Measurements from ENCODE around the gene FMO1. TPM values are rescaled to one million over a fixed set of nuclear protein-coding genes. Genes with fewer than 3 reads are reported as not detected.

FMO1 gene
- total RNA-seq, 2 donors from 2014 or later = not detected

DNA sequence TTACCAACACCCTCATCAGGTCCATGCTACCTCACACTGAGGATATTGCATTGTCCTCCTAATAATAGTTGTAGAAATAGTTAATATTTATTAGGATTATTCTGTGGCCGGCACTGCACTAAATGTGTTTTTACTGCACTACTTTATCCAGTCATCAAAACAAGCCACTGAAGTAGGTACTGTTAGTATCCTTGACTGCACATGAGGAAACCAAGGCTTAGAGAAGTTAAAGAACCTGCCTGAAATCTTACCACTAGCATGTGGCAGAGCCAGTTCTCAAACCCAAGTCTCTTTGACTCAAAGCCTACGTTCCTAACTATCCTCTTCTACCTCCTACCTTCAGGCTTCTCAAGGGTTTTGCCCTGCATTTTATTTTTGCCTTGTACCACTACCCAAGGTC, 30.9 kb downstream of the FMO1 start:
- TF ChIP-seq, protein P1, sequence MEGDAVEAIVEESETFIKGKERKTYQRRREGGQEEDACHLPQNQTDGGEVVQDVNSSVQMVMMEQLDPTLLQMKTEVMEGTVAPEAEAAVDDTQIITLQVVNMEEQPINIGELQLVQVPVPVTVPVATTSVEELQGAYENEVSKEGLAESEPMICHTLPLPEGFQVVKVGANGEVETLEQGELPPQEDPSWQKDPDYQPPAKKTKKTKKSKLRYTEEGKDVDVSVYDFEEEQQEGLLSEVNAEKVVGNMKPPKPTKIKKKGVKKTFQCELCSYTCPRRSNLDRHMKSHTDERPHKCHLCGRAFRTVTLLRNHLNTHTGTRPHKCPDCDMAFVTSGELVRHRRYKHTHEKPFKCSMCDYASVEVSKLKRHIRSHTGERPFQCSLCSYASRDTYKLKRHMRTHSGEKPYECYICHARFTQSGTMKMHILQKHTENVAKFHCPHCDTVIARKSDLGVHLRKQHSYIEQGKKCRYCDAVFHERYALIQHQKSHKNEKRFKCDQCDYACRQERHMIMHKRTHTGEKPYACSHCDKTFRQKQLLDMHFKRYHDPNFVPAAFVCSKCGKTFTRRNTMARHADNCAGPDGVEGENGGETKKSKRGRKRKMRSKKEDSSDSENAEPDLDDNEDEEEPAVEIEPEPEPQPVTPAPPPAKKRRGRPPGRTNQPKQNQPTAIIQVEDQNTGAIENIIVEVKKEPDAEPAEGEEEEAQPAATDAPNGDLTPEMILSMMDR (IDR thresholded peaks at IDR 0.05) = no peak
- no peaks in the 10 kb centered on the region for H3K4me1 ChIP-seq (ENCODE audit: control insufficient read depth in 1 of 2, low read depth in 2 of 2)
- no peak for DNase-seq (ENCODE audit: low spot score)
- H3K36me3 ChIP-seq = no peaks in the 10 kb centered on the region
- no peaks in the 10 kb centered on the region for H3K27me3 ChIP-seq (replicated peaks; ENCODE audit: insufficient read depth)
- no peaks in the 10 kb centered on the region for H3K9me3 ChIP-seq
- no peak for ATAC-seq (ENCODE audit: insufficient number of reproducible peaks, low FRiP score, low read depth)
- H3K27ac ChIP-seq = no peak overlapping the region
- no peak overlapping the region for H3K4me3 ChIP-seq

DNA sequence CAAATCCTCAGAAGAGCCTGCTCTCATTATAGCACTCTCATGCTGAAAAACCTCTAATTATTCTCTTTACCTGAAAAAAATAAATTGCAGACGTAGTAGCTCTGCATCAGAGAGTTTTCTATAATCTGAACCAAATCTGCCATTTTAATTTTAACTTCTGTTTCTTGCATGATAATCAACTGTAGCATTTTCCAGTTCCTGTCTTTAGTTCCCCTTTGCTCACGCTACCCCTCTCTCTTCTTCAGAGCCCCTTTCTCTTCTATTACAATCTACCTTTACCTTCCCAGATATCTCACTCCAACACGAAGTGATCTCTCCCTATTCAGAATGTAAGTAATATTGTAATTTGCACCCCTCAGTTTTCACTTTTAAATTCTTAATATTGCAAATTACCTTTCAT, 31.4 kb downstream of the FMO1 start:
- no peaks in the 10 kb centered on the region for H3K36me3 ChIP-seq
- ATAC-seq (ENCODE audit: insufficient number of reproducible peaks, low FRiP score, low read depth) (no peak), DNase-seq (ENCODE audit: low spot score) (no peak)
- H3K9me3 ChIP-seq = no peaks in the 10 kb centered on the region
- no peaks in the 10 kb centered on the region for H3K27me3 ChIP-seq (replicated peaks; ENCODE audit: insufficient read depth)
- TF ChIP-seq, protein P1 (IDR thresholded peaks at IDR 0.05) = no peak
- H3K4me1 ChIP-seq (ENCODE audit: control insufficient read depth in 1 of 2, low read depth in 2 of 2) = no peaks in the 10 kb centered on the region
- no peak overlapping the region for H3K27ac ChIP-seq
- H3K4me3 ChIP-seq = no peak overlapping the region

DNA sequence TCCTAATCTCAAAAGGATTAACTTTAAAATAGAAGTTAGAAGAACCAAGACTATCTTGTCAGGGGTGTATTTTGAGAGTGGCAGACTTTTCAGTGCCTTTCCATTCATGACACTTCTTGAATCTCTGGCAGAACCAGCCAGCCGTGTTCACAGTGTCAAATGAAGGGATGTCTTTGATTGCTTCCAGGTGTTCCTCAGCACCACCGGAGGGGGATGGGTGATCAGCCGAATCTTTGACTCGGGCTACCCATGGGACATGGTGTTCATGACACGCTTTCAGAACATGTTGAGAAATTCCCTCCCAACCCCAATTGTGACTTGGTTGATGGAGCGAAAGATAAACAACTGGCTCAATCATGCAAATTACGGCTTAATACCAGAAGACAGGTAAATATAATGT, 32.3 kb downstream of the FMO1 start:
- H3K36me3 ChIP-seq = no peaks in the 10 kb centered on the region
- no peaks in the 10 kb centered on the region for H3K4me1 ChIP-seq (ENCODE audit: control insufficient read depth in 1 of 2, low read depth in 2 of 2)
- ATAC-seq (ENCODE audit: insufficient number of reproducible peaks, low FRiP score, low read depth) (no peak), DNase-seq (ENCODE audit: low spot score) (no peak)
- H3K27me3 ChIP-seq (replicated peaks; ENCODE audit: insufficient read depth) = no peaks in the 10 kb centered on the region
- H3K9me3 ChIP-seq = no peaks in the 10 kb centered on the region
- H3K27ac ChIP-seq = no peak overlapping the region
- TF ChIP-seq, protein P1 (IDR thresholded peaks at IDR 0.05) = no peak
- no peak overlapping the region for H3K4me3 ChIP-seq

DNA sequence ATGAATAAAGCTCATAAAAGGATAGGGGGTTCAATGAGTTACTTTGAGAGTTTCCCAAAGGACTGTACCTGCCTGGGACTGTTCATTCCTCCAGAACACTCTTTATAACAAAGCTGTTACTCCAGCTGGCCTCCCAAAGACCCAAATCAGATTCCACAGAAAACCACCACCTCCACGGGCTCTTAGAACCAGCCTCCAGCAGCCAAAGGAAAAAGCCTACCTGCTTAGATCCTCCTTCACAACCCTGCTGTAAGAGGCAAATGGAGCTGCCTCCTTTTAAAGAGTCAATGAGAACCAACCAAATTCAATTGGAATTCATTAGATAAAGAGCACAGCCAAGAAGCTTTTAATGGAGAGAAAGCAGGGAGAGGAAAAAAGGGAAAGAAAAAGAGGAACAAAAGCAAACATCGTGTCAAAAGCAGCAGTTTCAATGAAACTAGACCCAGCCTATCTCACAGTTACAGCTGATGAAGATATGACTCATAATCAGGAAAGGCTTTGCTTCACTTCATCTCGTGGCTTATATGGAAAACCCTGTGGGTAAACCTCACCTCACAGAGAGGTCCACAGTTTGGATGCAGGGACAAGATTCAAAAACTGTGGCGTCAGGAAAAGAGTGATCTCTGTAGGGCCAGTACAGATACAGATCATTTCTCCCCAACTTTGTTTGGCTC, 37.9 kb downstream of the FMO1 start:
- no peaks in the 10 kb centered on the region for H3K27me3 ChIP-seq (replicated peaks; ENCODE audit: insufficient read depth)
- H3K27ac ChIP-seq = no peak overlapping the region
- no peak overlapping the region for H3K4me3 ChIP-seq
- no peaks in the 10 kb centered on the region for H3K4me1 ChIP-seq (ENCODE audit: control insufficient read depth in 1 of 2, low read depth in 2 of 2)
- no peak for DNase-seq (ENCODE audit: low spot score)
- H3K9me3 ChIP-seq = no peaks in the 10 kb centered on the region
- H3K36me3 ChIP-seq = no peaks in the 10 kb centered on the region
- TF ChIP-seq, protein P1 (IDR thresholded peaks at IDR 0.05) = no peak
- no peak for ATAC-seq (ENCODE audit: insufficient number of reproducible peaks, low FRiP score, low read depth)

DNA sequence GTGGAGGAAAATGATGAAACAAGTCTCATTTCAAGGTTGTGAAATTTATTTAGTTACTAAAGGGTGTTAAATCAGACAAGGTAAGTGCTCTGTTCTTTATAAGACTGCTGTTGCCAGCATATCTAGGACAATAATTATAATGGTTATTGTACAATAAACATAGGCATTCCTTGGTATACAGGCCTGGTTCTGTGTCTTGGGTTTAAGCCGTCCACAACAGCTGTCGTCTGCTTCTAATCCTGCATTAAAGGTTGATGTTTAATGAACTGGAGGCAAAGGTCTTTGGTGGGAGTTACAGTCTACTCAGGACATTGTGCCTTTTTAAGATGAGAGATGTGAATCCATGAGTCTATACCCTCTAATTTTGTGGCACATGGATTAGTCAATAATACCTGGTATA, 42.3 kb downstream of the FMO1 start:
- H3K27me3 ChIP-seq (replicated peaks; ENCODE audit: insufficient read depth) = no peaks in the 10 kb centered on the region
- H3K4me1 ChIP-seq (ENCODE audit: control insufficient read depth in 1 of 2, low read depth in 2 of 2) = no peaks in the 10 kb centered on the region
- ATAC-seq (ENCODE audit: insufficient number of reproducible peaks, low FRiP score, low read depth) (no peak), DNase-seq (ENCODE audit: low spot score) (no peak)
- H3K9me3 ChIP-seq = no peaks in the 10 kb centered on the region
- no peaks in the 10 kb centered on the region for H3K36me3 ChIP-seq
- TF ChIP-seq, protein P1 (IDR thresholded peaks at IDR 0.05) = no peak
- no peak overlapping the region for H3K27ac ChIP-seq
- no peak overlapping the region for H3K4me3 ChIP-seq
